ENCODE results near the gene MGA. TPM values are rescaled to one million over a fixed set of nuclear protein-coding genes. Genes with fewer than 3 reads are reported as not detected.

The MGA gene
- 19.5 and 24.2 TPM in 2 replicates for total RNA-seq (2014; rRNA removed; shearing (Covaris generic))

- peak; percentile 89 for DNase-seq (ENCODE audit: low read depth)
Measured at GRCh38 chr15:41660235-41661077, at the start of gene MGA. Gene MGA (plus strand): TSS chr15:41660405.

- no peak for DNase-seq (ENCODE audit: low read depth)
Measured at GRCh38 chr15:41620536-41621199, 39.5 kb upstream of the MGA start.

GRCh38 chr15:41621200-41622193, 38.7 kb upstream of the MGA start:
- peak; percentile 88 for DNase-seq (ENCODE audit: low read depth)

GRCh38 chr15:41622901-41623300, 37.3 kb upstream of the MGA start:
- DNase-seq (ENCODE audit: low read depth): no peak

GRCh38 chr15:41627203-41627602, 33.0 kb upstream of the MGA start:
- no peak for DNase-seq (ENCODE audit: low read depth)

- no peak for DNase-seq (ENCODE audit: low read depth)
Measured at GRCh38 chr15:41629463-41629862, 30.7 kb upstream of the MGA start.

- DNase-seq (ENCODE audit: low read depth): no peak
Measured at GRCh38 chr15:41629883-41630282, 30.3 kb upstream of the MGA start.

GRCh38 chr15:41630616-41631217, 29.5 kb upstream of the MGA start:
- DNase-seq (ENCODE audit: low read depth): no peak

GRCh38 chr15:41631880-41632470, 28.2 kb upstream of the MGA start:
- DNase-seq (ENCODE audit: low read depth): no peak

- DNase-seq (ENCODE audit: low read depth): no peak
Measured at GRCh38 chr15:41633609-41634008, 26.6 kb upstream of the MGA start.

- DNase-seq (ENCODE audit: low read depth): no peak
Measured at GRCh38 chr15:41634072-41634626, 26.1 kb upstream of the MGA start.

- no peak for DNase-seq (ENCODE audit: low read depth)
Measured at GRCh38 chr15:41637086-41637485, 23.1 kb upstream of the MGA start.

GRCh38 chr15:41640985-41641384, 19.2 kb upstream of the MGA start:
- no peak for DNase-seq (ENCODE audit: low read depth)

GRCh38 chr15:41647262-41647661, 12.9 kb upstream of the MGA start:
- no peak for DNase-seq (ENCODE audit: low read depth)

- no peak for DNase-seq (ENCODE audit: low read depth)
Measured at GRCh38 chr15:41648097-41648496, 12.1 kb upstream of the MGA start.

GRCh38 chr15:41648770-41649169, 11.4 kb upstream of the MGA start:
- peak; percentile 37 for DNase-seq (ENCODE audit: low read depth)

- DNase-seq (ENCODE audit: low read depth): no peak
Measured at GRCh38 chr15:41650806-41651205, 9.4 kb upstream of the MGA start.

GRCh38 chr15:41651373-41651772, 8.8 kb upstream of the MGA start:
- DNase-seq (ENCODE audit: low read depth): no peak

- DNase-seq (ENCODE audit: low read depth): no peak
Measured at GRCh38 chr15:41653760-41654159, 6.4 kb upstream of the MGA start.

GRCh38 chr15:41655716-41656115, 4.5 kb upstream of the MGA start:
- no peak for DNase-seq (ENCODE audit: low read depth)

GRCh38 chr15:41656188-41656587, 4.0 kb upstream of the MGA start:
- peak; percentile 27 for DNase-seq (ENCODE audit: low read depth)
